HepG2 (cell line): ENCODE data around the gene USP19. TPM values are rescaled to one million over a fixed set of nuclear protein-coding genes. Genes with fewer than 3 reads are reported as not detected.

Source experiments
- ASH2L ChIP-seq: fragments of 300-600, 200-600 bp; sonication (generic); IDR thresholded peaks from 2 replicates; pipeline ENCODE4 v1.7.0; 2017; ENCODE audit warnings: low read depth, mild to moderate bottlenecking, moderate library complexity, mixed read lengths, low read length; ENCODE audit not compliant: insufficient read length
- BCL6 ChIP-seq: IDR thresholded peaks from 2 replicates; pipeline ENCODE4 v1.6.1; 2016; ENCODE audit warnings: missing genetic modification reagents, missing compliant biosample characterization
- ETS1 ChIP-seq: sonication (generic); formaldehyde crosslinking; IDR thresholded peaks from 2 replicates; pipeline ENCODE4 v1.4.0; 2020; ENCODE audit warnings: missing genetic modification reagents
- HIVEP1 ChIP-seq: sonication (generic); formaldehyde crosslinking; IDR thresholded peaks from 2 replicates; pipeline ENCODE4 v1.4.0; 2020; ENCODE audit warnings: mild to moderate bottlenecking, missing genetic modification reagents
- KAT8 ChIP-seq: IDR thresholded peaks from 2 replicates; pipeline ENCODE4 v1.6.1; 2016; ENCODE audit warnings: missing genetic modification reagents, missing compliant biosample characterization
- KDM2A ChIP-seq: sonication (generic); formaldehyde crosslinking; IDR thresholded peaks from 2 replicates; pipeline ENCODE4 v1.4.0; 2020; ENCODE audit warnings: low read depth, missing genetic modification reagents, borderline replicate concordance
- MTERF4 ChIP-seq: sonication (generic); formaldehyde crosslinking; IDR thresholded peaks from 2 replicates; pipeline ENCODE4 v1.8.0; 2023; ENCODE audit warnings: mild to moderate bottlenecking, missing genetic modification reagents
- MXD1 ChIP-seq: sonication (generic); formaldehyde crosslinking; IDR thresholded peaks from 2 replicates; pipeline ENCODE4 v1.4.0; 2020; ENCODE audit warnings: mild to moderate bottlenecking, missing genetic modification reagents
- RAD51 ChIP-seq: fragments of 450-650 bp; IDR thresholded peaks from 2 replicates; pipeline ENCODE4 v1.6.1; 2016; ENCODE audit warnings: borderline replicate concordance
- RARA ChIP-seq: IDR thresholded peaks from 2 replicates; pipeline ENCODE4 v1.6.1; 2016; ENCODE audit warnings: missing genetic modification reagents, missing compliant biosample characterization
- SMARCE1 ChIP-seq: fragments of 450-650 bp; IDR thresholded peaks from 2 replicates; pipeline ENCODE4 v1.6.1; 2017; ENCODE audit warnings: borderline replicate concordance
- SOX6 ChIP-seq, 2 experiments: fragments of 450-650 bp in 1 of 2; sonication (generic) in 1 of 2; formaldehyde crosslinking in 1 of 2; IDR thresholded peaks; 2 replicates each; pipeline versions ENCODE4 v1.4.0 to v1.6.1; 2017 to 2020; ENCODE audit warnings: antibody characterized with exemption in 1 of 2, mild to moderate bottlenecking in 1 of 2, missing genetic modification reagents in 1 of 2
- TCF7L2 ChIP-seq: IDR thresholded peaks from 2 replicates; pipeline ENCODE4 v1.6.1; 2011; ENCODE audit warnings: mild to moderate bottlenecking, low read depth, low read length, moderate library complexity
- U2AF2 ChIP-seq: fragments of 200-400 bp; formaldehyde crosslinking; IDR thresholded peaks from 2 replicates; pipeline ENCODE4 v1.6.1; 2017; ENCODE audit warnings: low read depth, mild to moderate bottlenecking, low read length
- ZBTB2 ChIP-seq: sonication (generic); formaldehyde crosslinking; IDR thresholded peaks from 2 replicates; pipeline ENCODE4 v1.8.0; 2022; ENCODE audit warnings: low read depth, missing genetic modification reagents
- ZFYVE20 ChIP-seq: sonication (generic); formaldehyde crosslinking; IDR thresholded peaks from 2 replicates; pipeline ENCODE4 v1.8.0; 2023; ENCODE audit warnings: low read depth, mild to moderate bottlenecking, moderate library complexity, missing genetic modification reagents, borderline replicate concordance
- ZMYM4 ChIP-seq: sonication (generic); formaldehyde crosslinking; IDR thresholded peaks from 2 replicates; pipeline ENCODE4 v1.8.1; 2023; ENCODE audit warnings: mild to moderate bottlenecking, missing genetic modification reagents
- ZNF512 ChIP-seq: sonication (generic); formaldehyde crosslinking; IDR thresholded peaks from 2 replicates; pipeline ENCODE4 v1.4.0; 2020; ENCODE audit warnings: mild to moderate bottlenecking, missing genetic modification reagents
- ZNF557 ChIP-seq: sonication (generic); formaldehyde crosslinking; IDR thresholded peaks from 2 replicates; pipeline ENCODE4 v1.4.0; 2020; ENCODE audit warnings: missing genetic modification reagents
- ZNF605 ChIP-seq: sonication (generic); formaldehyde crosslinking; IDR thresholded peaks from 2 replicates; pipeline ENCODE4 v1.8.0; 2022; ENCODE audit warnings: mild to moderate bottlenecking, missing genetic modification reagents
- ZNF660 ChIP-seq: sonication (generic); formaldehyde crosslinking; IDR thresholded peaks from 2 replicates; pipeline ENCODE4 v1.5.1; 2020; ENCODE audit warnings: mild to moderate bottlenecking, low read depth, missing genetic modification reagents, borderline replicate concordance
- ZSCAN22 ChIP-seq: sonication (generic); formaldehyde crosslinking; IDR thresholded peaks from 2 replicates; pipeline ENCODE4 v1.4.0; 2020; ENCODE audit warnings: mild to moderate bottlenecking, missing genetic modification reagents
- ZSCAN5A ChIP-seq: sonication (generic); formaldehyde crosslinking; IDR thresholded peaks from 2 replicates; pipeline ENCODE4 v1.8.0; 2022; ENCODE audit warnings: mild to moderate bottlenecking, missing genetic modification reagents, borderline replicate concordance
- polyA plus RNA-seq, 8 experiments: library from polyadenylated mRNA; depleted of rRNA in 3 of 8; stranded (reverse) in 7 of 8; unstranded in 1 of 8; fragments of >200 nt; fragmentation: Illumina TruSeq in 4 of 8; extraction: Trizol in 4 of 8; gene quantifications; 2 replicates each; pipeline versions ENCODE4 v1.2.1 to v1.2.3, GENCODE V29; 2011 to 2016; ENCODE audit warnings: low read depth in 4 of 8, missing spikeins in 1 of 8, mixed read lengths in 1 of 8; ENCODE audit not compliant: insufficient read depth in 1 of 8
- total RNA-seq, 5 experiments: library from RNA; depleted of rRNA; stranded (reverse); fragments of >200 nt; fragmentation: Illumina TruSeq; extraction: Trizol; gene quantifications; 2 replicates each; pipeline ENCODE4 v1.2.3, GENCODE V29; 2016; ENCODE audit warnings: low read depth in 1 of 5

USP19 gene
- total and polyA plus RNA-seq, 2 of the 13 experiments (the other 11 are each of a cell fraction or from before 2014, with no cell fraction given): 28.3 to 31.7 TPM

- TF ChIP-seq ZSCAN5A: peak; percentile 56; the same call in 1 of the 2 replicates
- no peak for TF ChIP-seq ZMYM4 (CRISPR knock-in tag)
- TF ChIP-seq SOX6 (IDR thresholded peaks at IDR 0.05): no peak
- TF ChIP-seq SOX6 (CRISPR knock-in tag; IDR thresholded peaks at IDR 0.05): peak; percentile 56
- no peak for TF ChIP-seq SMARCE1
- TF ChIP-seq ZNF512 (CRISPR knock-in tag): 0 out of 2 replicates have a peak, but pooled peaks have one; percentile 8
- no peak for TF ChIP-seq ETS1 (CRISPR knock-in tag)
- peak; percentile 98 for TF ChIP-seq KAT8 (CRISPR knock-in tag)
- no peak for TF ChIP-seq ZNF660 (CRISPR knock-in tag)
- no peak for TF ChIP-seq RARA
- TF ChIP-seq U2AF2: no peak
- TF ChIP-seq ZNF557 (CRISPR knock-in tag): no peak
- peak; percentile 68 for TF ChIP-seq MXD1
- TF ChIP-seq ZNF605 (CRISPR knock-in tag): peak; percentile 24; the same call in 1 of the 2 replicates
- TF ChIP-seq RAD51: no peak
- TF ChIP-seq ZFYVE20 (CRISPR knock-in tag): no peak
- TF ChIP-seq ZBTB2 (CRISPR knock-in tag): peak; percentile 100
- no peak for TF ChIP-seq TCF7L2
- peak; percentile 96 for TF ChIP-seq KDM2A (CRISPR knock-in tag)
- TF ChIP-seq ASH2L: peak; percentile 69
- TF ChIP-seq ZSCAN22 (CRISPR knock-in tag): no peak
- peak; percentile 36; the same call in 1 of the 2 replicates for TF ChIP-seq MTERF4
- TF ChIP-seq BCL6 (CRISPR knock-in tag): peak; percentile 22; the same call in 1 of the 2 replicates
- TF ChIP-seq HIVEP1 (CRISPR knock-in tag): peak; percentile 27; the same call in 1 of the 2 replicates
Measured at GRCh38 chr3:49120438-49121131, at the start of gene USP19 (continued).
